T-cell (primary cell): Measurements from ENCODE around the gene ACTN2. TPM values are rescaled to one million over a fixed set of nuclear protein-coding genes. Genes with fewer than 3 reads are reported as not detected.
"Not testable (repeated sequence)": the region's sequence is repeated elsewhere in the genome, so short reads cannot be mapped to it uniquely, and the experiment has no call there.

ENCODE experiments used
- ATAC-seq, 4 experiments: fragments of 200-7000 bp in 3 of 4; fragments of 150-1000 bp in 1 of 4; cut with Tn5 transposase; replicated peaks in 1 of 4; 1 replicate in 3 of 4; 2 replicates in 1 of 4; pipeline ENCODE4 v1.10.0; 2021; ENCODE audit warnings: moderate library complexity in 3 of 4, mild to moderate bottlenecking in 2 of 4, moderate number of reproducible peaks in 1 of 4
- CTCF ChIA-PET, 2 donors: fragments of 300-600 bp; sonication (Branson Sonifier 250); formaldehyde crosslinking; loops; one replicate each; lab custom pipeline; 2022; ENCODE audit warnings: antibody characterized with exemption in 2 of 2; lab: Charles Lee
- POLR2A ChIA-PET, 2 donors: fragments of 300-600 bp; sonication (Branson Sonifier 250); formaldehyde crosslinking; loops; one replicate each; lab custom pipeline; 2022; ENCODE audit warnings: antibody characterized with exemption in 2 of 2; lab: Charles Lee
- DNase-seq, 35 experiments: peaks; one replicate each; pipeline versions ENCODE4 v3.0.0 to v3.0.0-alpha.2; 2013 to 2023
- H3K27ac ChIP-seq: one replicate; pipeline ENCODE4 v1.5.1; 2013; ENCODE audit warnings: low read length
- H3K27me3 ChIP-seq, 2 experiments: replicated peaks in 1 of 2; 1 replicate in 1 of 2; 2 replicates in 1 of 2; pipeline versions ENCODE4 v1.6.1 to v1.7.0; 2013; ENCODE audit warnings: low read length in 1 of 2, mixed read lengths in 1 of 2; ENCODE audit not compliant: control insufficient read depth in 2 of 2, insufficient read depth in 2 of 2; ENCODE audit errors: extremely low read depth in 1 of 2
- H3K36me3 ChIP-seq, 2 donors: 1 replicate in 1 of 2; 2 replicates in 1 of 2; pipeline versions ENCODE4 v1.6.1 to v1.7.0; 2013; ENCODE audit warnings: low read length in 1 of 2; ENCODE audit not compliant: control insufficient read depth in 2 of 2, insufficient read depth in 1 of 2; ENCODE audit errors: extremely low read depth in 1 of 2
- H3K4me1 ChIP-seq, 2 experiments: 1 replicate in 1 of 2; 2 replicates in 1 of 2; pipeline versions ENCODE4 v1.6.1 to v1.7.0; 2013; ENCODE audit warnings: low read length in 2 of 2, mixed read lengths in 1 of 2; ENCODE audit not compliant: insufficient read depth in 2 of 2, control insufficient read depth in 1 of 2; ENCODE audit errors: extremely low read depth in 1 of 2
- H3K4me3 ChIP-seq, 2 donors: 1 replicate in 1 of 2; 2 replicates in 1 of 2; pipeline versions ENCODE4 v1.5.1 to v1.7.0; 2013; ENCODE audit warnings: mild to moderate bottlenecking in 2 of 2, low read length in 1 of 2, moderate library complexity in 1 of 2; ENCODE audit not compliant: control insufficient read depth in 1 of 2; ENCODE audit errors: extremely low read depth in 1 of 2
- H3K9me3 ChIP-seq: 2 replicates; pipeline ENCODE4 v1.7.0; 2013
- H3K27ac Mint-ChIP-seq, 2 donors: one replicate each; pipeline ENCODE4 v1.8.0; 2020 to 2021; ENCODE audit warnings: mild to moderate bottlenecking in 2 of 2, mixed read lengths in 2 of 2
- H3K27me3 Mint-ChIP-seq, 2 donors: one replicate each; pipeline ENCODE4 v1.8.0; 2021 to 2022; ENCODE audit warnings: mixed read lengths in 2 of 2
- H3K36me3 Mint-ChIP-seq: one replicate; pipeline ENCODE4 v1.8.0; 2021; ENCODE audit warnings: mixed read lengths
- H3K4me1 Mint-ChIP-seq, 3 donors: one replicate each; pipeline ENCODE4 v1.8.0; 2020 to 2022; ENCODE audit warnings: mixed read lengths in 3 of 3, mild to moderate bottlenecking in 1 of 3
- H3K4me3 Mint-ChIP-seq, 3 donors: one replicate each; pipeline ENCODE4 v1.8.0; 2020 to 2022; ENCODE audit warnings: mild to moderate bottlenecking in 3 of 3, mixed read lengths in 3 of 3, moderate library complexity in 3 of 3
- H3K9me3 Mint-ChIP-seq, 3 donors: one replicate each; pipeline ENCODE4 v1.8.0; 2020 to 2022; ENCODE audit warnings: mixed read lengths in 3 of 3
- WGBS: methylation state at CpG from one replicate; pipeline ENCODE4 v1.1.5; 2013; ENCODE audit warnings: missing lambda C conversion rate; ENCODE audit not compliant: insufficient coverage; 5-methylcytosine and 5-hydroxymethylcytosine counted together
- total RNA-seq, 35 experiments: library from RNA in 6 of 35; stranded (reverse) in 6 of 35; fragments of 120-200 nt in 1 of 35; gene quantifications; one replicate each; pipeline versions ENCODE4 v1.2.1 to v1.2.4 and lab custom pipeline; 2013 to 2026

ACTN2 gene
- total RNA-seq, 5 donors from 2014 or later (not counting 1 experiment from before 2014, with no cell fraction given) = 0.26 TPM; not detected in 4

DNA sequence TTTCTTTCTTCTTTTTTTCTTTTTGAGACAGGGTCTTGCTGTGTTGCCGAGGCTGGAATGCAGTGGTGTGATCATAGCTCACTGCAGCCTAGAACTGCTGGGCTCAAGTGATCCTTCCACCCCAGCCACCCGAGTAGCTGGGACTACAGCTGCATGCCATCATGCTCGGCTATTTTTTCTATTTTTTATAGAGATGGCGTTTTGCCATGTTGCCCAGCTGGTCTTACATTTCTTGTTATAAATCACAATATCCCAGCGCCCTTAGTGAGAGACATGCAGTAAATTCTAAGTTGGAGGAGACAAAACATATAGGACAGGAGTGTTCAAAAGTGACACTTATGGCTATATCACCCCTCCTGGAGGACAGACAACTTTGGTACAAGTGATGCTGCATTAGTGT is 31.3 kb upstream of the ACTN2 start:
- ChIA-PET CTCF (no interaction called here), POLR2A (interaction anchor here in 1 of 2 donors (0.7 kb wide), 1 partner anchor 641 kb away, joined by 4 read pairs; no protein-coding TSS in a partner anchor)
- no peak overlapping the region for H3K27ac Mint-ChIP-seq
- DNase-seq (no peak), ATAC-seq (no peak)
- Histone ChIP-seq H3K4me1 (no peaks in the 10 kb centered on the region), H3K36me3 (no peaks in the 10 kb centered on the region), H3K27ac (no peak overlapping the region), H3K27me3 (peaks cover 0 to 26% of the 10 kb centered on the region in 2 experiments), H3K4me3 (no peak overlapping the region), H3K9me3 (no peaks in the 10 kb centered on the region)
- no peaks in the 10 kb centered on the region for H3K36me3 Mint-ChIP-seq
- H3K27me3 Mint-ChIP-seq = peaks cover 15 to 23% of the 10 kb centered on the region in 2 donors
- H3K4me1 Mint-ChIP-seq = peaks cover 0 to 6% (median 0%) of the 10 kb centered on the region in 3 donors
- H3K9me3 Mint-ChIP-seq = no peaks in the 10 kb centered on the region
- WGBS = 86% methylated on average over 1 of the region's 5 CpGs
- H3K4me3 Mint-ChIP-seq = no peak overlapping the region

DNA sequence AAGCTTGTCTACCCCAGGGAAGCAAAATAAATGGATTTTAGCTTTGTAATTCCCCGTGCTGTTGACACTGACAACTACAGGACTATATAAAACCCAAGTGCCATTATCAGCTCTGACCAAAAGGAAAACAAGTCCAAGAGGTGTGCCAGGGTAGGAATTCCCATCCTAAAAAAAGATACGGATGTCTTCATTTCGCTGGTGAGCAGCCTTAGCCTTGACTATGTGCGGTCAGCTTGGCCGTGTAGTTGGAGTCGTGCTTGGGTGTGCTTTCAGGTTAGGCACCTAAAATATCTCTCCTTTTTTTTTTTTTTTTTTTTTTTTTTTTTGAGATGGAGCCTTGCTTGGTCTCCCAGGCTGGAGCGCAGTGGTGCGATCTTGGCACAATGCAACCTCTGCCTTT is 28.9 kb upstream of the ACTN2 start:
- DNase-seq (no peak), ATAC-seq (no peak)
- no peaks in the 10 kb centered on the region for H3K9me3 ChIP-seq
- WGBS = no CpG with 5 or more reads among the region's 8 CpGs
- Mint-ChIP-seq H3K4me1 (peaks cover 0 to 6% (median 0%) of the 10 kb centered on the region in 3 donors), H3K4me3 (no peak overlapping the region), H3K27me3 (peaks cover 15 to 16% of the 10 kb centered on the region in 2 donors), H3K9me3 (no peaks in the 10 kb centered on the region), H3K36me3 (no peaks in the 10 kb centered on the region), H3K27ac (no peak overlapping the region)
- H3K4me3 ChIP-seq = no peak overlapping the region
- ChIA-PET CTCF (no interaction called here), POLR2A (no interaction called here)
- H3K4me1 ChIP-seq = no peaks in the 10 kb centered on the region
- H3K36me3 ChIP-seq = no peaks in the 10 kb centered on the region
- peaks cover 0 to 26% of the 10 kb centered on the region in 2 experiments for H3K27me3 ChIP-seq
- H3K27ac ChIP-seq = no peak overlapping the region

GRCh38 chr1:236659792-236660587 is 26.3 kb upstream of the ACTN2 start:
- peaks cover 0 to 19% of the 10 kb centered on the region in 2 experiments for H3K27me3 ChIP-seq
- no peaks in the 10 kb centered on the region for H3K9me3 Mint-ChIP-seq
- WGBS = 79% methylated on average over 5 of the region's 12 CpGs
- DNase-seq = no peak
- no peaks in the 10 kb centered on the region for H3K36me3 ChIP-seq
- peaks cover 2 to 9% (median 9%) of the 10 kb centered on the region in 3 donors for H3K4me1 Mint-ChIP-seq
- ATAC-seq = no peak
- no peaks in the 10 kb centered on the region for H3K4me1 ChIP-seq
- ChIA-PET POLR2A (no interaction called here), CTCF (no interaction called here)
- no peak overlapping the region for H3K4me3 Mint-ChIP-seq
- H3K27ac ChIP-seq = no peak overlapping the region
- no peak overlapping the region for H3K4me3 ChIP-seq
- H3K9me3 ChIP-seq = no peaks in the 10 kb centered on the region
- H3K36me3 Mint-ChIP-seq = no peaks in the 10 kb centered on the region
- peaks cover 6 to 13% of the 10 kb centered on the region in 2 donors for H3K27me3 Mint-ChIP-seq
- no peak overlapping the region for H3K27ac Mint-ChIP-seq

GRCh38 chr1:236663934-236664333 is 22.4 kb upstream of the ACTN2 start:
- ChIA-PET POLR2A (no interaction called here), CTCF (no interaction called here)
- Histone ChIP-seq H3K27me3 (peaks cover 0 to 4% of the 10 kb centered on the region in 2 experiments), H3K36me3 (no peaks in the 10 kb centered on the region), H3K9me3 (no peaks in the 10 kb centered on the region), H3K4me3 (no peak overlapping the region), H3K27ac (no peak overlapping the region), H3K4me1 (no peaks in the 10 kb centered on the region)
- Mint-ChIP-seq H3K36me3 (no peaks in the 10 kb centered on the region), H3K4me1 (peaks cover 2 to 9% (median 7%) of the 10 kb centered on the region in 3 donors), H3K27me3 (peaks cover 3 to 5% of the 10 kb centered on the region in 2 donors), H3K4me3 (no peak overlapping the region), H3K9me3 (no peaks in the 10 kb centered on the region), H3K27ac (no peak overlapping the region)
- DNase-seq (no peak), ATAC-seq (no peak)
- no CpG with 5 or more reads among the region's 1 CpG for WGBS

DNA sequence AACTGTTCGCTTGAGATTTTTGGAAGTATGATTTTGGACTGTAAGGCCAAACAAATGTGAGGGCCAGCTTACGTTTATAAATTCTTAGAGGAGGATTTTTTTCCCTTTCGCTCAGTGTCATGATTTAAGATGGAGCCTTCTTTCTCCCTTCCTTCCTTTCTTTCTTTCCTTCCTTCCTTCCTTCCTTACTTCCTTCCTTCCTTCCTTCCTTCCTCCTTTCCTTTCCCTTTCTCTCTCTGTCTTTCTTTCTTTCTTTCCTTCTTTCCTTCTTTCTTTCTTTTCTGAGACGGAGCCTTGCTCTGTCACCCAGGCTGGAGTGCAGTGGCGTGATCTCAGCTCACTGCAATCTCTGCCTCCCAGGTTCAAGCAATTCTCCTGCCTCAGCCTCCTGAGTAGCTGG is 17.4 kb upstream of the ACTN2 start:
- no CpG with 5 or more reads among the region's 5 CpGs for WGBS
- DNase-seq, H3K27ac ChIP-seq, H3K27ac Mint-ChIP-seq, ATAC-seq, H3K36me3 Mint-ChIP-seq, H3K4me3 Mint-ChIP-seq, CTCF ChIA-PET, H3K4me1 Mint-ChIP-seq, POLR2A ChIA-PET, H3K4me3 ChIP-seq, H3K36me3 ChIP-seq, H3K9me3 ChIP-seq, H3K4me1 ChIP-seq, H3K9me3 Mint-ChIP-seq: not testable (repeated sequence)
- H3K27me3 ChIP-seq = peaks cover 2 to 11% of the 10 kb centered on the region in 2 experiments
- peaks cover 22 to 27% of the 10 kb centered on the region in 2 donors for H3K27me3 Mint-ChIP-seq

DNA sequence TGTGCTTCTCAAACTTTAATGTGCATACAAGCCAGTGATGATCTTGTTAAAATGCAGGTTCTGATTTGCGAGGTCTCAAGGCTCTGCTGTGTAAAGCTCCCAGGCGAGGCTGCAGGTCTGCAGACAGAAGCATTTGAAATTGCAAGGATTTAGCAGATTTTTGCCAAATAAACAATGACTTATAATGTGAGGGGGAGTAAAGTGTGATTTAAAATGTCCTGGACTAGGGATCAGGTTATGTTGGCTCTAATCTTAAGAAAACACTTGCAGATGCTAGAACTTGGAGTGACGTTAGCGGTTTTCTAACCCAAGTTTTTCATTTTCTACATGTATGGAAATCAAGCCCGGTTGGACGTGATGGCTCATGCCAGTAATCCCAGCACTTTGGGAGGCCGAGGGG is 16.2 kb upstream of the ACTN2 start:
- H3K27ac Mint-ChIP-seq = no peak overlapping the region
- H3K4me3 ChIP-seq = no peak overlapping the region
- no peaks in the 10 kb centered on the region for H3K9me3 Mint-ChIP-seq
- H3K4me3 Mint-ChIP-seq = no peak overlapping the region
- no peaks in the 10 kb centered on the region for H3K9me3 ChIP-seq
- CTCF ChIA-PET = no interaction called here
- H3K27me3 ChIP-seq = peaks cover 5 to 11% of the 10 kb centered on the region in 2 experiments
- 57% methylated on average over 1 of the region's 7 CpGs for WGBS
- no peaks in the 10 kb centered on the region for H3K4me1 Mint-ChIP-seq
- ATAC-seq (no peak), DNase-seq (no peak)
- no peak overlapping the region for H3K27ac ChIP-seq
- POLR2A ChIA-PET = interaction anchor here in 1 of 2 donors (0.5 kb wide), 1 partner anchor 61 kb away, joined by 4 read pairs; no protein-coding TSS in a partner anchor
- H3K36me3 ChIP-seq = no peaks in the 10 kb centered on the region
- peaks cover 24 to 29% of the 10 kb centered on the region in 2 donors for H3K27me3 Mint-ChIP-seq
- H3K4me1 ChIP-seq = no peaks in the 10 kb centered on the region
- H3K36me3 Mint-ChIP-seq = no peaks in the 10 kb centered on the region
